ENCODE data around the gene CMTM1. TPM values are rescaled to one million over a fixed set of nuclear protein-coding genes. Genes with fewer than 3 reads are reported as not detected.

The CMTM1 gene
- total RNA-seq, 3 donors from 2014 or later = 3.1 to 6.1 (median 4.8) TPM

DNA sequence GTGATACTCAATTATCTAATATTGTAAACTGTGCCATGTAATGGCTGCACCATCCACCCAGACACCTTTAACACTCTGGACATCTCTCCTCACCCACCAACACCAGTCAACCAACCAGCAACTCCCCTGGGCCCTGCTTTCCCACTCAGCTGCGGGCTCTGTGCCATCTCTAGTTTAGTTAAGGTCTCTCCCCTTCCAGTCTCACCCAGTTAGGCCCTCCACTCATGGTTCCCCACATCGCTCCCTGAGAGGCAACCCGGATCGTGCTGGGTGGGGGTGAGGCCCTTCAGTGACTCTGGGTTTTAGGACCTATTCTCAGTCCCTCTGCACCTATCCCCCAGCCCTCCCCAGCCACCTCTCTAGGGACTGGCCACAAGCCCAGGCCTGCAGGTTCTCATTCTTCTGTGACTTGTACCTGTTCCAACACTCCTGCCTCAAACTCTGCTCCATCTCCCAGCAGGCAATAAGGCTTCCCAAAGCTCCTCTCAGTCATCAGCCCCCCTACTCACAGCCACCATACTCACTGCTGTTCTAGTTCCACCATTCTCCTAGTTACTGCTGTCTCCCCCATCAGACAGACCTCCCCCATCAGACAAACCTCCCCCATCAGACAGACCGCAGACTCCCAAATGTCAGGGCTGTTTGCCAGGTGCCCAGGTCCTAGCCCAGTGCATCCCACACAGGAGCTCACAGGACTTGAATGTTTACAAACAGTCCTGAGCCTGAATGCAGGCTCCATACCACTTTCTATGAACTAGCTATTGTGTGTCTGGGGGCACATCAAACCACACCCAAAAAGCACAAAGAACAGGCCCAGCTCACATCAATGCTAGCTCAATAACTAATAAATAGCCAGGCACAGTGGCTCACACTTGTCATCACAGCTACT, 18.9 kb upstream of the CMTM1 start:
- ATAC-seq (no peak), DNase-seq (no peak)
- TF ChIP-seq, protein P1, sequence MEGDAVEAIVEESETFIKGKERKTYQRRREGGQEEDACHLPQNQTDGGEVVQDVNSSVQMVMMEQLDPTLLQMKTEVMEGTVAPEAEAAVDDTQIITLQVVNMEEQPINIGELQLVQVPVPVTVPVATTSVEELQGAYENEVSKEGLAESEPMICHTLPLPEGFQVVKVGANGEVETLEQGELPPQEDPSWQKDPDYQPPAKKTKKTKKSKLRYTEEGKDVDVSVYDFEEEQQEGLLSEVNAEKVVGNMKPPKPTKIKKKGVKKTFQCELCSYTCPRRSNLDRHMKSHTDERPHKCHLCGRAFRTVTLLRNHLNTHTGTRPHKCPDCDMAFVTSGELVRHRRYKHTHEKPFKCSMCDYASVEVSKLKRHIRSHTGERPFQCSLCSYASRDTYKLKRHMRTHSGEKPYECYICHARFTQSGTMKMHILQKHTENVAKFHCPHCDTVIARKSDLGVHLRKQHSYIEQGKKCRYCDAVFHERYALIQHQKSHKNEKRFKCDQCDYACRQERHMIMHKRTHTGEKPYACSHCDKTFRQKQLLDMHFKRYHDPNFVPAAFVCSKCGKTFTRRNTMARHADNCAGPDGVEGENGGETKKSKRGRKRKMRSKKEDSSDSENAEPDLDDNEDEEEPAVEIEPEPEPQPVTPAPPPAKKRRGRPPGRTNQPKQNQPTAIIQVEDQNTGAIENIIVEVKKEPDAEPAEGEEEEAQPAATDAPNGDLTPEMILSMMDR (IDR thresholded peaks at IDR 0.05) = no peak
- peaks cover 24% of the 10 kb centered on the region for H3K4me1 ChIP-seq (ENCODE audit: low read depth)
- no peaks in the 10 kb centered on the region for H3K9me3 ChIP-seq
- intact Hi-C loops (cut with DNase I, micrococcal nuclease) = no loop called here
- H3K4me3 ChIP-seq = no peak overlapping the region
- no peaks in the 10 kb centered on the region for H3K36me3 ChIP-seq (ENCODE audit: low read depth)

DNA sequence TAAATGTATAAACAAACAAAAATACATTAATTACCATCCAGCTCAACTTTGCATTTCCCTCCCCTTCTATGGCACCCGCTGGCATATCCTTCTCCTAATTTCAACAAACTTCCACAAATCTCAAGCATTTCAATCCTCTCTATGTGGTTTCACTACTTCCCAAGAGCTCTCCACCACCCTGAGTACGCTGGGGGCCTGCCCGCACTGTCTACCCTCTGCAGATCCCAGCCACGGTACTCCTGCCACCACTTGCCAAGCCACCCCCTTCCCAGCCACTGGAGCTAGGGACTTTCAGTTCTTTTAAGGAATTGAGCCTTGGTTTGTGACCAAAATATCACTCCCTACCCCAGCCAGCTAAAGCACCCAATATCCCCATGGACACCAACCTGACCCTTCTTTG, 18.2 kb upstream of the CMTM1 start:
- Histone ChIP-seq H3K4me3 (no peak overlapping the region), H3K4me1 (ENCODE audit: low read depth) (peaks cover 24% of the 10 kb centered on the region), H3K36me3 (ENCODE audit: low read depth) (no peaks in the 10 kb centered on the region), H3K9me3 (no peaks in the 10 kb centered on the region)
- TF ChIP-seq, protein P1 (IDR thresholded peaks at IDR 0.05) = no peak
- ATAC-seq = no peak
- intact Hi-C loops (cut with DNase I, micrococcal nuclease) = no loop called here
- DNase-seq = no peak

DNA sequence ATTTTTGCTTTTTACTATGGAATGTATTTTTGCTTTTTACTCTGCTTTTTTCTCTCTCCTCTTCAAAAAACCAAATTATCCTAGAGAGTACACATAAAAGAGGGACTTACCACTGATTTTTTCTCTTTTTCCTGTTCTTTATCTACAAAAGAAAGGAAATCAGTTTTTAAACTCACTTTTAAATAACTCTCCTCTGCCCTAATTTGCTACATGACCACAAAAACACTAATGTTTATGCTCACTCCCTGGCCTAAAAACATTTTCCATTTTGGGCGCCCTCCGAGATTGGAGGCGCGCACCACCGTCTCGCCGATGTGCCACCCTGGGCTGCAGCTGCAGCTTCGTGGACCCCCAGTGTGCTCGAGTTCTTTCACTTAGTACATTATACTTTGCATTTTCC, 17.4 kb upstream of the CMTM1 start:
- Histone ChIP-seq H3K9me3 (no peaks in the 10 kb centered on the region), H3K4me3 (no peak overlapping the region), H3K4me1 (ENCODE audit: low read depth) (peaks cover 30% of the 10 kb centered on the region), H3K36me3 (ENCODE audit: low read depth) (no peaks in the 10 kb centered on the region)
- intact Hi-C loops (cut with DNase I, micrococcal nuclease) = no loop called here
- TF ChIP-seq, protein P1 (IDR thresholded peaks at IDR 0.05) = no peak
- DNase-seq (no peak), ATAC-seq (no peak)

DNA sequence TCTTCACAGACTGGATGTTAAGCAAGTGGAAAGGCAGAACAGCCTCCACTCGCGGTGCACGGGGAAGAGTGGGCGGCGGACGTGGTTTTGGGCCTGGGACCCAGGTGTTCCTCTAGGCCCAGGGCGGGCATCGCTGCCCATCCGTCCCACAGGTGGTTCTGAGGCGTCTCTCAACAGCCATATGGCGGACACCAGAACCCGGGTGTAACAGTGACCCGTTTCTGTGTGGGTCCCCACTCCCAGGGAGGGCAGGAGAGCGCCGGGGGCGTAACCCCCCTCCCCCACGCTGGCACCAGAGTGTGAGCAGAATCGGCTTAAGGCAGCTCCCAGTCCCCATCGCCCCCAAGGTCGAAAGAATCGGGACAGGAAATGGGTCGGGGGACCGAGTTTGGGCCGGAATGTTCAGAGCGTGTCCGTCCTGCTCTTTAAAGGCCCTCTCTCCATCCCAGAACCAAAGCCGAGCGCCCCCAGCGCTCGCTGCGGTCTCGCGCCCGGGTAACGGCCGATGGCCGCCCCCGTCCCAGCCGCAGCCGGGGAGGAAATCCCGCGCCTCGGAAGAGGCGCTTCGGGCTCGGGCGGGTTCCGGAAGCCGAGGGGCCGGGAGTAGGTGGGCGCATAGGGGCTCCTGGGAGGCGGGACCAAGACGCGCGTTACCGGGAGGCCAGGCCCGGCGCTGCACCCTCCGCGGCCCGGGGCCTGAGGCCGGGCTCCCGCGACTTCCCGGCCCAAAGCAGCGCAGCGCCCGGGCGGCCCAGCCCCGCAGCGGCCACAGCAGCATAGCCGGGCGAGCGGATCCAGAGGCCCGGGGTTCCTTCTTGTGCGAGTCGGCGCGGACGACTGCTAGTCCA, 16.7 kb upstream of the CMTM1 start, which contains the start of gene TK2:
Gene TK2, minus strand, starts transcription at position 839 of the 848 bp plus-strand sequence. Its CDS starts 61 bp downstream, at position 778.
- Histone ChIP-seq H3K9me3 (no peaks in the 10 kb centered on the region), H3K4me1 (ENCODE audit: low read depth) (peaks cover 30% of the 10 kb centered on the region), H3K4me3 (peak within 1 kb of the TSS; percentile 71), H3K36me3 (ENCODE audit: low read depth) (no peaks in the 10 kb centered on the region)
- intact Hi-C loops (cut with DNase I, micrococcal nuclease) = no loop called here
- TF ChIP-seq, protein P1 (IDR thresholded peaks at IDR 0.05) = no peak
- peak; percentile 63 for ATAC-seq
- DNase-seq = peak; percentile 71 to 84 (median 79)

DNA sequence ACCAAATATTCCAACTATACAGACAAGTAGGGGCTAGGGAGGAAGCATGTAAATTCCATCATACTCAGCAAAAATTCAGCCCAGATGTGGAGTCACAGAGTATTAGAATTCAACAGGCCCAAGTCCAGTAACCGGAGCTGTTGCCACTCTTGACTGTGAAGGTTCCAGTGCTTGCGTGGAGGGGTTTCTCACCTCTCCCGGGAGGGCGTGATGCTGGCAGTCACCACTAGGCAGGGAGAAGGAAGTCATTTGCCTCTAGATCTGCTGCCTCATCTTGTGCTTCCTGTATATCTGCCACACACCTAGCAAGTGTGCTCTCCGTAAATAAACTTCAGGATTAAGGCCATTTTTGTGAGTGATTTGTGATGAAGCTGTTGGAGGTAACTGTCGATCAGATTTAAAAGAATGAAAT, 14.9 kb upstream of the CMTM1 start:
- intact Hi-C loops (cut with DNase I, micrococcal nuclease) = no loop called here

More for the DNA sequence above, 14.9 kb upstream of the CMTM1 start:
- ATAC-seq (peak; percentile 29), DNase-seq (peak in 2 of 3 donors; percentile 45 to 59)
- peaks cover 33% of the 10 kb centered on the region for H3K4me1 ChIP-seq (ENCODE audit: low read depth)
- H3K9me3 ChIP-seq = no peaks in the 10 kb centered on the region
- TF ChIP-seq, protein P1 (IDR thresholded peaks at IDR 0.05) = no peak
- no peak overlapping the region for H3K4me3 ChIP-seq
- no peaks in the 10 kb centered on the region for H3K36me3 ChIP-seq (ENCODE audit: low read depth)
